ENCODE measurements around the gene CCDC197. TPM values are rescaled to one million over a fixed set of nuclear protein-coding genes. Genes with fewer than 3 reads are reported as not detected.

Gene CCDC197
- total RNA-seq, 2 experiments from 2014 or later, result not detected

- intact Hi-C loops (cut with DNase I, micrococcal nuclease), result no loop called here
These were observed 31.1 kb upstream of the CCDC197 start for GRCh38 chr14:93965946-93966474.

GRCh38 chr14:93967637-93968250, 29.4 kb upstream of the CCDC197 start:
- H3K4me3 Mint-ChIP-seq, result no peak overlapping the region
- H3K4me1 Mint-ChIP-seq (ENCODE audit: low read depth), result peaks cover 53% of the 10 kb centered on the region
- DNase-seq, result peak in 2 of 14 experiments; percentile 42 to 48
- H3K9me3 Mint-ChIP-seq, result no peaks in the 10 kb centered on the region
- TF ChIP-seq CTCF (IDR thresholded peaks at IDR 0.05), result no peak
- Histone ChIP-seq H3K9me3 (ENCODE audit: control insufficient read depth in 1 of 2, insufficient read depth in 1 of 2, low read length in 2 of 2) (no peaks in the 10 kb centered on the region), H3K4me3 (ENCODE audit: low read length) (no peak overlapping the region), H3K27me3 (ENCODE audit: control insufficient read depth in 1 of 2, insufficient read depth in 2 of 2, low read length in 2 of 2) (no peaks in the 10 kb centered on the region), H3K36me3 (ENCODE audit: insufficient read depth, low read length) (no peaks in the 10 kb centered on the region), H3K4me1 (ENCODE audit: insufficient read depth, low read length) (peaks cover 76% of the 10 kb centered on the region), H3K27ac (ENCODE audit: low read depth in 1 of 2, low read length in 2 of 2) (no peak overlapping the region)
- H3K36me3 Mint-ChIP-seq (ENCODE audit: low read depth), result no peaks in the 10 kb centered on the region
- no peak for ATAC-seq (ENCODE audit: poor library complexity)
- ChIA-PET POLR2A (interaction anchor here (6.9 kb wide), 1 partner anchor 29 kb away, joined by 80 read pairs; no protein-coding TSS in a partner anchor), CTCF (interaction anchor here (10.3 kb wide), 1 partner anchor 27 kb away, joined by 163 read pairs; no protein-coding TSS in a partner anchor)
- H3K27me3 Mint-ChIP-seq, result no peaks in the 10 kb centered on the region
- H3K27ac Mint-ChIP-seq, result no peak overlapping the region
- intact Hi-C loops (cut with DNase I, micrococcal nuclease), result no loop called here

More at GRCh38 chr14:93965946-93966474, 31.1 kb upstream of the CCDC197 start:
- no peaks in the 10 kb centered on the region for H3K27me3 ChIP-seq (ENCODE audit: control insufficient read depth in 1 of 2, insufficient read depth in 2 of 2, low read length in 2 of 2)
- no peaks in the 10 kb centered on the region for H3K36me3 Mint-ChIP-seq (ENCODE audit: low read depth)
- no peak overlapping the region for H3K4me3 Mint-ChIP-seq
- TF ChIP-seq CTCF (IDR thresholded peaks at IDR 0.05), result no peak
- DNase-seq (no peak), ATAC-seq (ENCODE audit: poor library complexity) (no peak)
- POLR2A ChIA-PET, result interaction anchor here (2.2 kb wide), 2 partner anchors 12 to 26 kb away, joined by 6 to 9 read pairs; no protein-coding TSS in a partner anchor
- H3K9me3 Mint-ChIP-seq, result no peaks in the 10 kb centered on the region
- H3K9me3 ChIP-seq (ENCODE audit: control insufficient read depth in 1 of 2, insufficient read depth in 1 of 2, low read length in 2 of 2), result no peaks in the 10 kb centered on the region
- no peak overlapping the region for H3K27ac ChIP-seq (ENCODE audit: low read depth in 1 of 2, low read length in 2 of 2)
- no peaks in the 10 kb centered on the region for H3K27me3 Mint-ChIP-seq
- H3K4me1 Mint-ChIP-seq (ENCODE audit: low read depth), result peaks cover 53% of the 10 kb centered on the region
- no peak overlapping the region for H3K27ac Mint-ChIP-seq
- no peak overlapping the region for H3K4me3 ChIP-seq (ENCODE audit: low read length)
- H3K36me3 ChIP-seq (ENCODE audit: insufficient read depth, low read length), result no peaks in the 10 kb centered on the region
- CTCF ChIA-PET, result interaction anchor here (4.1 kb wide), 1 partner anchor 26 kb away, joined by 31 read pairs; no protein-coding TSS in a partner anchor
- peaks cover 78% of the 10 kb centered on the region for H3K4me1 ChIP-seq (ENCODE audit: insufficient read depth, low read length)

- H3K27ac Mint-ChIP-seq, result no peak overlapping the region
These were observed 27.8 kb upstream of the CCDC197 start for GRCh38 chr14:93969082-93969828.

More at GRCh38 chr14:93969082-93969828, 27.8 kb upstream of the CCDC197 start:
- Mint-ChIP-seq H3K27me3 (no peaks in the 10 kb centered on the region), H3K4me3 (peak overlapping the region; percentile 51), H3K36me3 (ENCODE audit: low read depth) (no peaks in the 10 kb centered on the region), H3K4me1 (ENCODE audit: low read depth) (peaks cover 38% of the 10 kb centered on the region), H3K9me3 (no peaks in the 10 kb centered on the region)
- H3K36me3 ChIP-seq (ENCODE audit: insufficient read depth, low read length), result no peaks in the 10 kb centered on the region
- ATAC-seq (ENCODE audit: poor library complexity) (no peak), DNase-seq (peak in 2 of 14 experiments; percentile 32 to 39)
- H3K4me1 ChIP-seq (ENCODE audit: insufficient read depth, low read length), result peaks cover 67% of the 10 kb centered on the region
- no peak overlapping the region for H3K4me3 ChIP-seq (ENCODE audit: low read length)
- H3K27me3 ChIP-seq (ENCODE audit: control insufficient read depth in 1 of 2, insufficient read depth in 2 of 2, low read length in 2 of 2), result no peaks in the 10 kb centered on the region
- ChIA-PET POLR2A (interaction anchor here (1.5 to 6.9 kb wide), 3 partner anchors 9 to 30 kb away, joined by 8 to 80 read pairs (median 28); no protein-coding TSS in a partner anchor), CTCF (interaction anchor here (1.9 to 10.3 kb wide), 2 partner anchors 8 to 28 kb away, joined by 9 to 163 read pairs; no protein-coding TSS in a partner anchor)
- H3K9me3 ChIP-seq (ENCODE audit: control insufficient read depth in 1 of 2, insufficient read depth in 1 of 2, low read length in 2 of 2), result no peaks in the 10 kb centered on the region
- TF ChIP-seq CTCF (IDR thresholded peaks at IDR 0.05), result no peak
- no peak overlapping the region for H3K27ac ChIP-seq (ENCODE audit: low read depth in 1 of 2, low read length in 2 of 2)
- intact Hi-C loops (cut with DNase I, micrococcal nuclease), result no loop called here

All from CD4-positive, alpha-beta T cell (primary cell).